GM21423 (cell line): Measurements from ENCODE around the gene CNTLN.
"Not testable (repeated sequence)": the region's sequence is repeated elsewhere in the genome, so short reads cannot be mapped to it uniquely, and the experiment has no call there.

Source experiments
- ATAC-seq: cut with Tn5 transposase; IDR thresholded peaks from one replicate; pipeline ENCODE4 v1.9.1; 2021; ENCODE audit warnings: mild to moderate bottlenecking, moderate library complexity; ENCODE audit not compliant: unreplicated experiment

CNTLN gene

DNA sequence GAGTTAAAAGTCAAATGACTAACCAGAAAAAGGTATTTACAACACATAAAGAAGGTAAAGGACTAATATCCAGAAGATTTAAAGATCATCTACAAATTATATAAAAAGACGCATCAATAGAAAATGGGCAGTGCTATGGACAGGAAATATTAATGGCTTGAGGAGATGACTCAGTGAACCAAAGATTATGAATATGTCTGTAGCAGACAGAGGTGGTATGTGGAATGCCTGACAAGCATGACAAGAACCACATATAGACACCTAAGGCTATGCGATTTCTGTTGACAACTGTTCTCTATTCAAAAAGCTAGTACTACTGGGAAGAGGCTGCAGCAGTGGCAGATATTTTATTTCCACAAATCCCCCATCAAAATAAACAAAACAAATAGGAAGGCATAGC lies 267.0 kb downstream of the CNTLN start:
- no peak for ATAC-seq

- no peak for ATAC-seq
Observed at GRCh38 chr9:17402309-17402708, 267.5 kb downstream of the CNTLN start.

DNA sequence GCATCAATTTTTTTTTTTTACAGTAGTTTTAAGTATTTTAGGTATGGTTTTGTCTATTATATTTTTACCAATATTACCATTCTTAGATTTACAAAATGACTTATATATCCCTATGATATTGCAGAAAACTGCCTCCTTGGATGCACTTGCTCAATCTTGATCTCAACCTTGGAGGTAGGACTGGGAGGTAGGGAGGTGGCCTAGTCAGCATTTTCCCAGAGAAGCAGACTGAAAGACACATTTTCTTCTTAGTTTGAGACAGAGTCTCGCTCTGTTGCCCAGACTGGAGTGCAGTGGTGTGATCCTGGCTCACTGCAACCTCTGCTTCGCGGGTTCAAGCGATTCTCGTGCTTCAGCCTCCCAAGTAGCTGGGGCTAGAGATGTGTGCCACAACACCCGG lies 268.7 kb downstream of the CNTLN start:
- ATAC-seq, result no peak

- ATAC-seq, result no peak
Observed at GRCh38 chr9:17414986-17415385, 280.1 kb downstream of the CNTLN start.

GRCh38 chr9:17422994-17423680 lies 288.3 kb downstream of the CNTLN start:
- ATAC-seq, result no peak

GRCh38 chr9:17423681-17424011 lies 288.8 kb downstream of the CNTLN start:
- ATAC-seq, result no peak

DNA sequence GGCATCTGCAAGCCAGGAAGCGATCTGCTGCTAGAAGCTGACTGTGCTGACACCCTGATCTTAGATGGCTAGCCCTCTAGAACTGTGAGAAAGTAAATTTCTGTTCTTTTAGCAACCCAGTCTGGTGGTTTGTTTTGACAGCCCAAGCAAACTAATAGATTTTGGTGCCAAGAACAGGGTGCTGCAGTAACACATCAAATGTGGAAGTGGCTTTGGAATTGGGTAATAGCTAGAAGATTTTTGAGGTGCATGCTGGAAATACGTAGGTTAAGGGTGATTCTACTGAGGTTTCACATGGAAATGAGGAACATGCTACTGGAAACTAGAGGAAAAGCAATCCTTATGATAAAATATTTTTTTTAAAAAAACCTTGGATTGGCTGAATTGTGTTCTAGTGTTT lies 290.5 kb downstream of the CNTLN start:
- no peak for ATAC-seq

DNA sequence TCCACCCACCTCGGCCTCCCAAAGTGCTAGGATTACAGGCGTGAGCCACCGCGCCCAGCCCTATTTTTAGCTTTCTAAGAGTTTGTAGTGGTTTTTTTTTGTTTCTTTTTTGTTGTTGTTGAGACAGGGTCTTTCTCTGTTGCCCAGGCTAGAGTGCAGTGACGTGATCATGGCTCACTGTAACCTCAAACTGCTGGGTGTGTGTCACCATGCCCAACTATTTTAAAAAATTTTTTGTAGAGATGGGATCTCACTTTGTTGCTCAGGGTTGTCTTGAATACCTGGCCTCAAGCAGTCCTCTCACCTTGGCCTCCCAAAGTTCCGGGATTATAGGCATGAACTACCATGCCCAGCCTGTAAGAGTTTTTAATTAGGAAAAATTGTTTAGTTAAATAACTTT lies 298.7 kb downstream of the CNTLN start:
- ATAC-seq, result no peak

GRCh38 chr9:17436854-17437253 lies 302.0 kb downstream of the CNTLN start:
- no peak for ATAC-seq

DNA sequence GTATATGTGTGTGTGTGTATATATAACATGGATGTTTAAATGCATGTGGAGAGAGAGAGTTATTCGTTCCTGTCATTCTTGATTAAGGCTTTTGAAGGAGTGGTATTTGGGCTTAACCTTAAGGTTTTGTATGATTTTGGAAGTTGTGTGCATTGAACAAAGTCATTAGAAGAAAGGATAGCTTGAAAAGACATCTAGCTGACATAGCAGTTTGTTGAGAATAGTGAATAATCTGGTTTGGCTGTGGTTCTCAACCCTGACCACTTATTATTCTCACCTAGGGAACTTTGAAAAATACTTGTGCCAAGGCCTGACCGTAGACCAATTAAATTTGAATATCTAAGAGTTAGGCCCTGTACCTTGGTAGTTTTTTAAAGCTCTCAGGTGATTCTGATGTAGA lies 303.0 kb downstream of the CNTLN start:
- ATAC-seq, result no peak

DNA sequence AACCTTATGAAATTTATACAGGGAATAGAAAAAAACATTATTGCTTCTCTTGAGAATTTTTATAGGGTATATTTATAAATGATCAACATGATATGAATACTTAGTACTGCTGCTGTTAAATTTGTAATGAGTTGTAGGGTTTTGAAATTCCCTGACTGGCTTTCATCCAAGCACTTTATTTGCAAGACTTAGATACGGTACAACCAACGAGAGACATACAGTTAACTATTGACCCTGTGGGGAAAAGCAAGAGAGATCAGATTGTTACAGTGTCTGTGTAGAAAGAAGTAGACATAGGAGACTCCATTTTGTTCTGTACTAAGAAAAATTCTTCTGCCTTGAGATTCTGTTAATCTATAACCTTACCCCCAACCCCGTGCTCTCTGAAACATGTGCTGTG lies 310.3 kb downstream of the CNTLN start:
- ATAC-seq, result not testable (repeated sequence)

- no peak for ATAC-seq
Observed at GRCh38 chr9:17453751-17454150, 318.9 kb downstream of the CNTLN start.

DNA sequence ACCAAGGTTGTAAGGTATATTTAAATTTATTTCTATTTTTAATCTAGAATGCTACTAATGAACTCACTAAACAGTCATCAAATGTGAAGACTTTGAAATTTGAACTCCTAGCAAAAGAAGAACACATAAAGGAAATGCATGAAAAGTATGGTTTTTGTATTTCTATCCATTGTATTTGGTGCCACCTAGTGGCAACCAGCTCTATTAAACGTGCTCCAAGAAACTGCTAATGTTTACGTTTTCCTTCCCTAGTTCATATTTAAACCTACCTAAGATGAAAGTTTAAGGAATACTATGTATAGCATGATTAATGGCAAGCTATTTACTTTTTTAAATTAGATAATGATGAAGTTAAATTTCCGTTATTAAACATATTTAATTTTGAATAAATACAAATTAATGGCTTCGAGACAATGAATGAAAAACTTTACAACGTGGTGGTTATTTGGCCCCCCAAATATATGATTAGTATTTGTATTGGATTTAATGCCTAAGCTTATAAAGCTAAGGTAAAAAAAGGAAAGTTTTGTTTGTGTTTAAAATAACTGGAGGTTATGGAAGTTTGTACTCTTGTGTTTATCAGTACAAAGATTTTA lies 328.1 kb downstream of the CNTLN start:
- ATAC-seq, result no peak

DNA sequence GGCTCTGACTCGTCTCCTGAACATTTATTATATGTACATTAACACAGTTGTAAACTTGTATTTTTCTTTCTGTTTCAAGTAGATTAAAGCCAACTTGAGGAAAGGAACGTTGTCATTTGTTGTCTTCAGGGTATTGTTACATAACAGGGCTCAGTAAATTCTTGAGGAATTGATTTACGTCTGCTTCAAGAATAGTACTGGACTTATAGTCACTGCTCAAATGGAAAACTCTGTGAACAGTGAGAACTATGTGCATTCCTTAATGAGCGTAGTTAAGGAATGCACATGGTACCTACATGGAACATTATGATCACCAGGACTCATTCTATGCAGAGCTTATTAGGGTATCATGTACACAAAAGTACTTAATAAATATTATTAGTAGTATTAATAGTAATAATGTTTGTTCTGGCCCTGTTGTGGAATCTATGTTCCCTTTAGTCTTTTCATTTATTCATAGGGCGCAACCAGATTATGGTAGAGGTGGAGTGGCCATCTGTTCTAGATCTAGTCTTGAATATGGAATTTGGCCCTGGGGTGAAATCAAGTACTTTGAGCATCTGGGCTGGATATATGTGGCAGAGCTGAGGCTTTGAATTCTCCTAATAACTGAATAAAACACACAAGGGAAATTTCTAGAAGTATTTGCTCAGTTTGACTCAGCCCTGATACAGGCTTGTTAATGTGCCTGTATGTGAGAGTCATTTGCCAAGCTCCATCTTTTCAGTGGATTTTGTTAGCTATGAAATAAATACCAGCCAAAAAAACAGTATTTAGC lies 335.4 kb downstream of the CNTLN start:
- no peak for ATAC-seq

DNA sequence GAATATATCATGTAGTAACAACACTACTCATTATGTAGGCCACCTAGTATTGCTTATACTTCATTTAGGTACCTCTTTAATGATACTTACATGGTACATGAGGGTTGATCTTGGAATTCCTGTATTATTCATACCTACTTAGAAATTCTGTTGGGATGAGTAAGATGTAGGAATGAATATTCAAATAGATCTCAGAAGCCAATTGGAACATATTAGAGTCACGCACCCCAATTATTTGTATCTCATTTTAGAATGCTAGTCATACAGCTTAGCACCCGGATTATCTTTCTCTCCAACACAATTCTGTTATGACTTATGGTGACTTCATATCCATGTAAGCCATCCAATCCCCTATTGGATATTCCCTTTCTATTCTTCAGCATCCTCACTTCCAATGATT lies 337.3 kb downstream of the CNTLN start:
- no peak for ATAC-seq

DNA sequence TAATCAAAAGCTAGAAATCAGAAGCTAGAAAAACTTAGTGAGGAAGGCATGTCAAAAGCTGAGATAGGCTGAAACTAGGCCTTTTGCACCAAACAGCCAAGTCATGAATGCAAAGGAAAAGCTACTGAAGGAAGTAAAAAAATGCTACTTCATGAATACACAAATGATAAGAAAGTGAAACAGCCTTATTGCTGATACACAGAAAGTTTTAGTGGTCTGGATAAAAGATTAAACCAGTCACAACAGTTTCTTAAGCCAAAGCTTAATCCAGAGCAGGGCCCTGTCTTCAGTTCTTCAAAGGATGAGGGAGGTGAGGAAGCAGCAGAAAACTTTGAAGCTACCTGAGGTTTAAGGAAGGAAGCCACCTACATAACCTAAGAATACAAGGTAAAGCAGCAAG lies 341.6 kb downstream of the CNTLN start:
- peak; percentile 71 for ATAC-seq

DNA sequence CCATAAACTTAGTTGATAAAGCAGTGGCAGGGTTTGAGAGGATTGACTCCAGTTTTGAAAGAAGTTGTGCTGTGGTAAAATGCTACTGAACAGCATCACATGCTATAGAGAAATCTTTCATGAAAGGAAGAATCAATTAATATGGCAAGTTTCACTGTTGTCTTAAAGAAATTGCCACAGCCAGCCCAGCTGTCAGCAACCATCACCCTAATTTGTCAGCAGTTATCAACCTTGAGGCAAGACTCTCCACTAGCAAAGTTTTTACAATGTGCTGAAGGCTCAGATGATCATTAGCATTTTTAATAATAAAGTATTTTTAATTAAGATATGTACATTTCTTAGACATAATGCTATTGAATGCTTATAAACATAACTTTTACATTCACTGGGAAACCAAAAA lies 343.0 kb downstream of the CNTLN start:
- ATAC-seq, result no peak

- no peak for ATAC-seq
Observed at GRCh38 chr9:17480966-17481365, 346.1 kb downstream of the CNTLN start.

DNA sequence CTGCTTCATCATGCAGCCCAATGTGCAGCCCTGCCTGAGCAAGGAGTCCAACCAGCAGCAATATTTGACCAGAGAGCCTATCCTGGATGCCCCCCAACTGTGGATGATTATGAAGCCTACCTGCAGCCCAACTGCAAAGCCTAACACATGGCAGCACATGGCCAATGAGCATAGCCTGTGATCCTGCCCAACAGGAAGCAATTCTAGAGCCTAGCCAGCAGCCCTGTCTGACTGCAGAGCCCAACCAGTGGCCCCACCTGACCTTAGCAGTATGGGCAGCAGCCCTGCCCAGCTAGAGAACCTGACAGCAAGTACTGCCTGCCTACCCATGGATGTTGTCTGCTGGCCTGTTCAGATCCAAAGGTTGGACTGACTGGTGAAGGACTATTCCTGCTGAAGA lies 346.7 kb downstream of the CNTLN start:
- no peak for ATAC-seq

- ATAC-seq, result no peak
Observed at GRCh38 chr9:17484906-17485305, 350.1 kb downstream of the CNTLN start.

GRCh38 chr9:17486396-17486795 lies 351.6 kb downstream of the CNTLN start:
- ATAC-seq, result no peak

DNA sequence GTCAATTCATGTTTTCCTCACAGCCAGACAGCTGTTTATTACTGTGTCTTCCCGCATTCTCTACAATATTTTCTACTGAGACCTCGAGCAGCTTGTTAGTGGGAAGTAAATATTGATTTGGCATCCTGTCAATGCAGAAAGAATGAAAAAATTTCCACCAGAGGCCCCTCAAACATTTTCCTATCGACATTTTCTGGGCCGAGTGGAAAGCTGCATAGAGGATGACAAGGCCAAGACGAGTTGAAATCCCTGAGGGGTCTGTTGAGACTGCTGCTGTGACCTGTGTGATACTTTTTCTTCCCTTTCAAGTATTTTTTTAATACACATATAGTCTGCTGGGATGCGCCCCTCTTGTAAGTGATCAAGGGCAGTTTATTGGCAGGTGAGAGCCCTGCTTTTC lies 352.6 kb downstream of the CNTLN start:
- no peak for ATAC-seq
